ENCODE data around the gene SLC6A7. TPM values are rescaled to one million over a fixed set of nuclear protein-coding genes. Genes with fewer than 3 reads are reported as not detected.
A peak's percentile ranks its signal among the peaks of the same experiment; 100 is the strongest.
"Not testable (repeated sequence)": the region's sequence is repeated elsewhere in the genome, so short reads cannot be mapped to it uniquely, and the experiment has no call there.

Gene SLC6A7
- total and polyA plus RNA-seq, 2 donors from 2014 or later, result not detected

DNA sequence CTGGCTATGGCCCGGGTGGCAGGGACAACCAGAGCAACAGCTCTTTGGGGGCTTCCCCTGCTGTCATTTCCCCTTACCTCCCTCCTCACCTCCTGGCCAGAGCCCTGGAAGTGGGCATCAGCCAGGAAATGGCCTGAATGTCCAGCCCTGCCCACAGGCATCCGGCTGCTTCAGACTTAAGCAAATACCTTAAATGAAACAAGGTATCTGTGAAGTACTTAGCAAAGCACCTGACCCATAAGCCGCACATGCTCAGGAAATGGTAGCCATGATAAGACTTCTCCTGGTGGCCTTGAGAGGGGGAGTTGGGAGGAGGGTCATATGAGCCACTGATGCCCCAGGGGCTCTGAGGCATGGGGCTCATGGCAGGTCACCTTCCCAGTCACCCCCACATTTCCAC is 55.9 kb downstream of the SLC6A7 start:
- intact Hi-C loops (cut with DNase I), result no loop called here
- no peaks in the 10 kb centered on the region for H3K36me3 ChIP-seq (ENCODE audit: control insufficient read depth in 2 of 3, insufficient read depth in 3 of 3, low read length in 3 of 3)
- TF ChIP-seq CTCF (IDR thresholded peaks at IDR 0.05; ENCODE audit: borderline replicate concordance, extremely low read depth, insufficient read depth), result no peak
- no peaks in the 10 kb centered on the region for H3K27me3 ChIP-seq (ENCODE audit: control insufficient read depth, insufficient read depth, low read length)
- DNase-seq (peak in 1 of 5 donors; percentile 45), FAIRE-seq (no peak)
- H3K27ac ChIP-seq (ENCODE audit: low read depth in 2 of 2, low read length in 2 of 2), result no peak overlapping the region
- H3K4me3 ChIP-seq (ENCODE audit: low read length in 3 of 3), result no peak overlapping the region
- H3K9ac ChIP-seq (ENCODE audit: low read length in 3 of 3), result no peak overlapping the region
- H3K9me3 ChIP-seq (ENCODE audit: control insufficient read depth in 2 of 3, insufficient read depth in 1 of 3, low read length in 3 of 3), result no peaks in the 10 kb centered on the region
- peaks cover 0 to 2% (median 0%) of the 10 kb centered on the region in 3 donors for H3K4me1 ChIP-seq (ENCODE audit: control insufficient read depth in 2 of 3, insufficient read depth in 2 of 3, low read depth in 1 of 3, low read length in 3 of 3)

- TF ChIP-seq CTCF (IDR thresholded peaks at IDR 0.05; ENCODE audit: borderline replicate concordance, extremely low read depth, insufficient read depth), result no peak
- H3K4me3 ChIP-seq (ENCODE audit: low read length in 3 of 3), result no peak overlapping the region
- FAIRE-seq, result no peak
- H3K9ac ChIP-seq (ENCODE audit: low read length in 3 of 3), result no peak overlapping the region
- H3K27me3 ChIP-seq (ENCODE audit: control insufficient read depth, insufficient read depth, low read length), result no peaks in the 10 kb centered on the region
- no peak for DNase-seq
- H3K4me1 ChIP-seq (ENCODE audit: control insufficient read depth in 2 of 3, insufficient read depth in 2 of 3, low read depth in 1 of 3, low read length in 3 of 3), result peaks cover 0 to 2% (median 0%) of the 10 kb centered on the region in 3 donors
- H3K36me3 ChIP-seq (ENCODE audit: control insufficient read depth in 2 of 3, insufficient read depth in 3 of 3, low read length in 3 of 3), result no peaks in the 10 kb centered on the region
- no peak overlapping the region for H3K27ac ChIP-seq (ENCODE audit: low read depth in 2 of 2, low read length in 2 of 2)
- no peaks in the 10 kb centered on the region for H3K9me3 ChIP-seq (ENCODE audit: control insufficient read depth in 2 of 3, insufficient read depth in 1 of 3, low read length in 3 of 3)
- intact Hi-C loops (cut with DNase I), result no loop called here
Measured at GRCh38 chr5:150246429-150246828, 56.6 kb downstream of the SLC6A7 start.

- Histone ChIP-seq H3K36me3 (ENCODE audit: control insufficient read depth in 2 of 3, insufficient read depth in 3 of 3, low read length in 3 of 3) (no peaks in the 10 kb centered on the region), H3K27ac (ENCODE audit: low read depth in 2 of 2, low read length in 2 of 2) (no peak overlapping the region), H3K27me3 (ENCODE audit: control insufficient read depth, insufficient read depth, low read length) (no peaks in the 10 kb centered on the region), H3K9me3 (ENCODE audit: control insufficient read depth in 2 of 3, insufficient read depth in 1 of 3, low read length in 3 of 3) (no peaks in the 10 kb centered on the region), H3K4me3 (ENCODE audit: low read length in 3 of 3) (no peak overlapping the region), H3K9ac (ENCODE audit: low read length in 3 of 3) (no peak overlapping the region), H3K4me1 (ENCODE audit: control insufficient read depth in 2 of 3, insufficient read depth in 2 of 3, low read depth in 1 of 3, low read length in 3 of 3) (peaks cover 0 to 2% (median 0%) of the 10 kb centered on the region in 3 donors)
- no peak for TF ChIP-seq CTCF (IDR thresholded peaks at IDR 0.05; ENCODE audit: borderline replicate concordance, extremely low read depth, insufficient read depth)
- intact Hi-C loops (cut with DNase I), result no loop called here
- peak in 1 of 5 donors; percentile 24 for DNase-seq
- no peak for FAIRE-seq
Measured at GRCh38 chr5:150246835-150247234, 57.0 kb downstream of the SLC6A7 start.

DNA sequence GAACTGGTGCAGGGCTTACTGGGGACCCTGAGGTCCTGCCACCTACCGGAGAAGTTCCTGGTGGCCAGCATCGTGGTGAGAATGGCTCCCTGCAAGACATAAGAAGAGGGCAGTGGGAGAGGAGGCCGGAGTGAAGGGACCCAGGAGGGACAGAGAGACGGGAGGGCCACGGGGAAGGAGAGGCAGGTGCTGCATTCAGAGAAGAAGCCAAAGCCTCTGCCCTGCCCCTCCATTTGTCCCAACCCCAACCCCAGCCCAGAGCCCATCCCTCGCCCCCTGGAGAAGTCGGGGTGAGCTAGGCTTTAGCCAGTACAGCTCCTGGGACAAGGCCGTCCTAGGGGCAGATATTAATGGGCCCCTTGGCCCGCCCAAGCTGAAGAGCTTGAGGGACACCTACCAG is 57.9 kb downstream of the SLC6A7 start:
- FAIRE-seq, result no peak
- no peak overlapping the region for H3K4me3 ChIP-seq (ENCODE audit: low read length in 3 of 3)
- no peaks in the 10 kb centered on the region for H3K27me3 ChIP-seq (ENCODE audit: control insufficient read depth, insufficient read depth, low read length)
- H3K4me1 ChIP-seq (ENCODE audit: control insufficient read depth in 2 of 3, insufficient read depth in 2 of 3, low read depth in 1 of 3, low read length in 3 of 3), result peaks cover 0 to 2% (median 0%) of the 10 kb centered on the region in 3 donors
- DNase-seq, result peak in 1 of 5 donors; percentile 32
- H3K27ac ChIP-seq (ENCODE audit: low read depth in 2 of 2, low read length in 2 of 2), result no peak overlapping the region
- no peaks in the 10 kb centered on the region for H3K9me3 ChIP-seq (ENCODE audit: control insufficient read depth in 2 of 3, insufficient read depth in 1 of 3, low read length in 3 of 3)
- H3K9ac ChIP-seq (ENCODE audit: low read length in 3 of 3), result no peak overlapping the region
- intact Hi-C loops (cut with DNase I), result no loop called here
- TF ChIP-seq CTCF (IDR thresholded peaks at IDR 0.05; ENCODE audit: borderline replicate concordance, extremely low read depth, insufficient read depth), result no peak
- H3K36me3 ChIP-seq (ENCODE audit: control insufficient read depth in 2 of 3, insufficient read depth in 3 of 3, low read length in 3 of 3), result no peaks in the 10 kb centered on the region

GRCh38 chr5:150248493-150248892 is 58.6 kb downstream of the SLC6A7 start:
- H3K27ac ChIP-seq (ENCODE audit: low read depth in 2 of 2, low read length in 2 of 2); H3K9me3 ChIP-seq (ENCODE audit: control insufficient read depth in 2 of 3, insufficient read depth in 1 of 3, low read length in 3 of 3); H3K9ac ChIP-seq (ENCODE audit: low read length in 3 of 3); H3K4me1 ChIP-seq (ENCODE audit: control insufficient read depth in 2 of 3, insufficient read depth in 2 of 3, low read depth in 1 of 3, low read length in 3 of 3); H3K27me3 ChIP-seq (ENCODE audit: control insufficient read depth, insufficient read depth, low read length); H3K4me3 ChIP-seq (ENCODE audit: low read length in 3 of 3); FAIRE-seq; DNase-seq; H3K36me3 ChIP-seq (ENCODE audit: control insufficient read depth in 2 of 3, insufficient read depth in 3 of 3, low read length in 3 of 3); intact Hi-C loops (cut with DNase I): not testable (repeated sequence)

Measured in kidney (tissue), 14 donors.